Measurements from ENCODE around the gene SIK2.

DNA sequence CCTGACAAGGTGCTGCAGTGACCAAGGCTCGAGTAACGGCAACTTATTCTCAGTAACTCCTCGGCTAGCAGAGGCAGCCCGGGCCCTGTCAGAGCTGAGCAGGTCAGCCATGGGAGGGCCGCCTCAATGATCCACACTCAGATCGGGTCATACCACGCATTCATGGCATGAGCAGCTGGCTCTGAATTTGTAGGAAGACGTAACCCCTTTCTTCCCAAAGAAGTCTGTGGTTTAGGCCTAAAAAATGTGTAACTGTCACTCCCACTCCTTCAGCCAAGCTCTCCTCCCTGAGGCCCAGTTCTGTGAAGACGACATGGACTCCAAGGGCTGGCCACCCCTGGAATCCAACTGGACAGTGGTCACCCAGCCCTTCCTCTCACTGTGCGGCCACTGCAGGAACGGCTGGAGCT, 133.9 kb downstream of the SIK2 start:
- TF ChIP-seq, protein P1, sequence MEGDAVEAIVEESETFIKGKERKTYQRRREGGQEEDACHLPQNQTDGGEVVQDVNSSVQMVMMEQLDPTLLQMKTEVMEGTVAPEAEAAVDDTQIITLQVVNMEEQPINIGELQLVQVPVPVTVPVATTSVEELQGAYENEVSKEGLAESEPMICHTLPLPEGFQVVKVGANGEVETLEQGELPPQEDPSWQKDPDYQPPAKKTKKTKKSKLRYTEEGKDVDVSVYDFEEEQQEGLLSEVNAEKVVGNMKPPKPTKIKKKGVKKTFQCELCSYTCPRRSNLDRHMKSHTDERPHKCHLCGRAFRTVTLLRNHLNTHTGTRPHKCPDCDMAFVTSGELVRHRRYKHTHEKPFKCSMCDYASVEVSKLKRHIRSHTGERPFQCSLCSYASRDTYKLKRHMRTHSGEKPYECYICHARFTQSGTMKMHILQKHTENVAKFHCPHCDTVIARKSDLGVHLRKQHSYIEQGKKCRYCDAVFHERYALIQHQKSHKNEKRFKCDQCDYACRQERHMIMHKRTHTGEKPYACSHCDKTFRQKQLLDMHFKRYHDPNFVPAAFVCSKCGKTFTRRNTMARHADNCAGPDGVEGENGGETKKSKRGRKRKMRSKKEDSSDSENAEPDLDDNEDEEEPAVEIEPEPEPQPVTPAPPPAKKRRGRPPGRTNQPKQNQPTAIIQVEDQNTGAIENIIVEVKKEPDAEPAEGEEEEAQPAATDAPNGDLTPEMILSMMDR (IDR thresholded peaks at IDR 0.05) = no peak
- TF ChIP-seq POLR2A (IDR thresholded peaks at IDR 0.05) = no peak
